Right forelimb (tissue), 1 donor: ENCODE results near the gene TNFRSF14.
"Not testable (repeated sequence)": the region's sequence is repeated elsewhere in the genome, so short reads cannot be mapped to it uniquely, and the experiment has no call there.

Experiments
- DNase-seq: peaks from one replicate; pipeline ENCODE4 v3.0.0-alpha.2; 2018

Gene TNFRSF14

DNA sequence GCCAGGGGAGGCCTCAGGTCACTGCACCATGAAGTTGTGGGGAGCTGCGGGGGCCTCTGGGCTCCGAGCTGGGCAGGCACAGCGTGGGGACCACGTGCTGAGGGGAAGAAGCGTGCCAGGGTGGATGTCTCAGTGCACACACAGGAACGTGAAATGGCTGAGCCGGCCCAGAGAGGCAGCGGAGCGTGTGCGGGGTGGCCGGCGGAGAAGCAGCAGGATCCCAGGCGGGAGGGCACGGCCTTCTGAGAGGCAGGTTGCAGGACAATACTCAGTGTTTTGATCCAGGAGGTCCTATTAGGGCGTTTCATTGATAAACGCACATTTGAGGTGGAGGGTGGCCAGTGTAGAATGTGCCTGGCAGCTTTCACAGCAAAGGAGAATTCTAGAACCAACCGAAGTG, 12.9 kb downstream of the TNFRSF14 start:
- no peak for DNase-seq

DNA sequence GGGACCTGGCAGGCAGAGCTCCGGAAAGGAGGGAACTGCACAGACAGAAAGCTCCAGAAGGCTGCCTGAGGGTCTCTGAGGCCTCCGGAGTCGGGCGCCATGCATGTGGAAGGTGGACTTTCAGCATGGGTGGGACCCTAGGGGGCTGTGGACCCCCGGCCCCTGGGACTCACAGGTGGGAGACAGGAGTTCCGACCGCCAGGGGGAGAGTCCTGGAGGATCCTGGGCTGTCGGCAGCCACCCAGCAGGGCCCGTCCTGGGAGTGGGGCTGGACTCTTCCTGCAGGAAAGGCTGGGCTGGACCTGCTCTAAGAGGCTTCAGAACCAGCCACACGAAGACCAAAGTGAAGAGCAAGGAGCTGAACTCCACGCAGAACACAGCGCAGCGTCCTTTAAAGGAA, 13.5 kb downstream of the TNFRSF14 start:
- not testable (repeated sequence) for DNase-seq

DNA sequence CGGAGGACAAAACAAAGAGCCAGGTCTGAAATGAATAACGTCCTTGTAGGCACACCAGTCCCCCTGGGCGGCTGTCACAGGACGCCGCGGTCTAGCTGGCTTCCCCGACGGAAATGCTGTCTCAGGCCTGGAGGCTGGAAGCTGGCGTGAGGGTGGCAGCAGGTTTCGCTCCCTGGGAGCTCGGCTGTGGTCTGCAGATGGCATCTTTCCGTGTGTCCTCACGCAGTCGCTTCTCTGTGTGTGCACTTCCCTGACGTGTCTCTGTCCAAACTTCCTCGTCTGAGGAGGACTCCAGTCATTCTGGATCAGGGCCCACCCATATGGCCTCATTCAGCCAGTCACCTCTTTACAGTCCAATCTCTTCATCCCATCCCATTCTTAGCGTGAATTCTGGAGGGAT, 14.2 kb downstream of the TNFRSF14 start:
- DNase-seq: no peak

DNA sequence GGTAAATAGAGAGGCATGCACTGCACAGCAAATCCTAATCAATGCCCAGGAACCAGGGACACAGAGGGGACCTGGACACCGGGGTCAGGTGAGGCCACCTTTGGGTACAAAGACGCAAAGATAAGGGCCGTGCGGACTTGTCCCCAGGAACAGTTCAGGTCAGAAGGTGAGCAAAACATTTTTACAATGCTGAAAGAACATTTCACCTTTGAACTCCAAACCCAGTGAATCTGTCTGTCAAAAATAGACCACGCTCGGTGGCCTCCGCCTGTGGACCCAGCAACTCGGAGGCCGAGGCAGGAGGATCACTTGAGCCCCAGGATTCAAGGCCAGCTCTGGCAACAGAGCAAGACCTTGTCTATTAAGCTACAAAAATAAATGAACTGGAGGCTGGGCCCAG, 15.2 kb downstream of the TNFRSF14 start:
- DNase-seq: no peak

DNA sequence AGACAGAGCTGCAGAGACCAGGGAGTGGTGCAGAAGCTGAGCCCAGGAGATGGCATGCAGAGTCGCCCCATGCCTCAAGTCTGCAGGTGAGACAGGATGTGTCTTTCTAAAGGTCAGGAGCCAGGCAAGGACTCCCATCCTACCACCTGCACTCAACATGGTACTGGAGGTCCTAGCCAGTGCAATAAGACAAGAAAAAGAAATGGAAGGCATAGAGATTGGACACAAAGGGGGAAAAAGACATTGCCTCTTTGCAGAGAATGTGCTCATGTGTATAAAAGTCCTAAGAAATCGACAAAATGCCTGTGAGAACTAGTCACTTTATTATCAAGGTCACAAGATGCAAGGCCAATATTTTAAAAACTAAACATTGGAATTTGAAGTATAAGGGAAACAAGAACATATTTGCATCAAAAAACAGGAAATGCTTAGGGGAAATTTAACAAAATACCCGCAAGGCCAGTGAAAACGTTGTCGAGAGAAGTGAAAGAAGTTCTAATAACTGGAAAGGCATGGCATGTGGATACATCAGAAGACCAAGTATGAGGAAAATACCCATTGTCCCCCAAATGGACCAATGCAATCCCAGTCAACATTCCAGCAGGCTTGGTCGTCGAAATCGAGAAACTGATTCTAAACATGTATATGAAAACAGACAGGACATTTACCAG, 17.2 kb downstream of the TNFRSF14 start:
- no peak for DNase-seq

DNA sequence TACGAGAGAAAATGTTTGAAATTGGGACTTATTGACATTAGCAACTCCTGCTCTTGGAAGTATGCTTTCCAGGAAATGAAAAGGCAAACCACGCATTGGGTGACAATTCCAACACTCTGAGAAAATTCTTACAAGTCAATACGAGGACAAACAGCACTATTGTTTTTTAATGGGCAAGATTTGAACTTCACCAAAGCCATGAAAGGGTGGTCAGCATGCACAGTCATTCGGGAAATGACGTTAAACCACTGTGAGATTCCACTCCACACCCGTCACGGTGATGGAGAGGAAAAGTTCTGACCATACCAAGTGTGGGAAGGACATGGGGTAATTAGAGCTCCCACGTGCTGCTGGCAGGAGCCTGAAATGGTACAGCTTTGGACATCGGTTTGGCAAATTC, 18.2 kb downstream of the TNFRSF14 start:
- DNase-seq: no peak

DNA sequence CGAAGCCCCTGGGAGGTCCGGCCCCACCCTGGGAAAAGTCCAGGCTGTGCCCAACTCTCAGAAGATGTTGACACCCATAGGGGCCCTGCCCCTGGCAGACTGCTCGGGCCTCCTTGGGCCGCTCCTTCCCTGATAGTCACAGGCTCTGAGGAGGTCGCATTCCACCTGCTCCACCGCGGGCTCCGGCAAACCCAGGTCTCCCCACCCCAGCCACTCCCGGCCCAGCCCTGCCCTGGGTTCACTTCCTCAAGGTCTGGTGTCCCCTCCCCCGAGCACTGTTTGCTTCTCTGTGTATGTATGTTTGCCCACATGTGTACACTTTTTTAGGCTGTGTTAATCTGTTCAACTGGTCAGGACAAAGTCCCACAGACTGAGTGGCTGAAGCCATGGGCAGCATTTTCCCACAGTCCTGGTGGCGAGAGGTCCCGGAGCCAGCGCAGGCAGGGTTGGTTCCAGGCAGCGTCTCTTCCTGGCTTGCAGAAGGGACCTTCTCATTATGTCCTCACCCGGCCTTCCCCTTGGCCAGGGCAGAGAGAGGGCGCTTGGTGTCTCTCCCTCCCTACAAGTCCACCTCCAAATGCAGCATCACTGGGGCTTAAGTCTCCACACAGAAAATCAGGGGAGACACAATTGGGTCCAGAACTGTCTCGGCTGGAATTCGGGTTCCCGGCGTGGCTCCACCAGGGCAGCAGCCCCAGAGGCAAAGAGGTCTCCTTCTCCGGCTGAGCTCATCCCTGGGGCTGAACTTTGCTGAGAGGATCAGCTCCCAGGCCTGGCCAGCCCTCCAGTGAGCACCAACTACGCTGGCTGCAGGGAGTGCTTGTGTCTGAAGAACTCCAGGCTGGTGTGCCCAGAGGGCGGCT, 19.9 kb downstream of the TNFRSF14 start:
- DNase-seq: peak; percentile 36

DNA sequence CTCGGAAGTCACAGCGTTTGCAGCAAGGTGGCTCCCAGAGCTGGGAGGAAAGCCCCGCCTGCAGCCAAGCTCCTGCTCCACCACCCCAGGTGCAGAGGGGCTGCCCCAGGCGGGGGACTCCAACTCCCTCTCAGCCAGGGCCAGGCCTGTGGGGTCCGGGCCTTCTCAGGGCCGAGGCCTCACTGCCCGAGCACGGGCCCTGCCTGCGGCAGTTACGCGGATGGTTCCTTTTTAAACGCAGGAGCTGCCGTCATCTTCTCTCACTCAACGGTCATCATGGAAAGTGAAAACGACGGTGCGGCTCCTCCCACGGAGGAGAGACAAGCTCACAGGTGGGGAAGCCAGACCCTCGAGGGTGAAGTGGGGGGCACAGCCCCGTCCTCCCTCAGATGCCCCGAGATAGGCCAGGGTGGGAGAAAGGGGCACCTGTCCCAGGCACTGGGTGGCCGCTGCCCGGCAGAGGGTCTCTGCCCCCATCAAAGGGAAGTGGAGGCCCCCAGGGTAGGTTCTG, 21.4 kb downstream of the TNFRSF14 start:
- peak; percentile 34 for DNase-seq

DNA sequence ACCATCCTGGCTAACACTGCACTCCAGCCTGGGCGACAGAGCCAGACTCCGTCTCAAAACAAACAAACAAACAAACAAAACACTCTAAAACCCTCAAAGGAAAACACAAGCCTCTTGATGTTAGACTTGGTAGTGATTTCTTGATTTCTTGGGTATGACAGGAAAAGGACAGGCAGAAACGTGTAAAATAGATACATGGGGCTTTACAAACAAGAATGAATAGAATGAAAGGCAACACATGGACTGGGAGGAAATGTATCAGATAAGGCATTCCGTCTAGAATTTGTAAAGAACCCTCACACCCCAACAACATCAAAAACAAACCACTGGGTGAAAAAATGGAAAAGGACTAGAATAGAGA, 22.6 kb downstream of the TNFRSF14 start:
- no peak for DNase-seq

DNA sequence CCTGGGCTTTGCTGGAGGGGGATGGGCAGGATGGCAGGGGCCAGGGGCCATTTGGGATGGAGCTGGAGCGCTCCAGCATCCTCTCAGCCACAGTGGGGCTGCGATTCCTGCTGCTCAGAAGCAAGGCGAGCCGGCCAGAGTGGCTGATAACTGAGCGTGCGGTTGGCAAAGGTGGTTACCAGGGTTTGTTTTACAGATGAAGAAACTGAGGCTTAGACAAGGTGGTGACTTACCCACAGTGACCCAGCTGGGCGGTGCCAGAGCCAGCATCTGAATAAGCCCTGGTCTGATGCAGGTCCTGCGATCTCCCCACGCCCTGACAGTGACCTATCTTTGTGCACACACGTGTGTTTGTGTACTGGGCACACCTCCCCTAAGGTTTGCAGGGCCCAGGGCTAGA, 24.5 kb downstream of the TNFRSF14 start:
- no peak for DNase-seq

DNA sequence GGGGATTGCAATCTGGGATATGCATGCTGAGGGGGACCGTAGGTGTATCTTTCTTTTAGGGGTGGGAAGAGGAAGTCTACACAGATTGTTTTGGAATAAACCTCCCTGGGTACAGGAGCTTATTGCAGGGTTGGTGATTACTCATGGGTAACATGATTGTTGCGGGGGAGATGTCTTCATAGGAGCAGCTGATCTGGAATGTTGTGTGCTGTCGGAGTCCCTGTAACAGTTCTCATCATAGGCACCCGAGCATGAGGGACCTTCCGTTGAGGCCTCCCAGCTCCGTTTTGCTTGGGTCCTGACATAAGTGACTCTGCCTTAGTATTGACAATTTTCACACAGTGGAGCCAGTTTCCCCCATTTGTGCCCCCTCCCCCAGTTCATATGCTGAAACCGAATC, 26.2 kb downstream of the TNFRSF14 start:
- no peak for DNase-seq

DNA sequence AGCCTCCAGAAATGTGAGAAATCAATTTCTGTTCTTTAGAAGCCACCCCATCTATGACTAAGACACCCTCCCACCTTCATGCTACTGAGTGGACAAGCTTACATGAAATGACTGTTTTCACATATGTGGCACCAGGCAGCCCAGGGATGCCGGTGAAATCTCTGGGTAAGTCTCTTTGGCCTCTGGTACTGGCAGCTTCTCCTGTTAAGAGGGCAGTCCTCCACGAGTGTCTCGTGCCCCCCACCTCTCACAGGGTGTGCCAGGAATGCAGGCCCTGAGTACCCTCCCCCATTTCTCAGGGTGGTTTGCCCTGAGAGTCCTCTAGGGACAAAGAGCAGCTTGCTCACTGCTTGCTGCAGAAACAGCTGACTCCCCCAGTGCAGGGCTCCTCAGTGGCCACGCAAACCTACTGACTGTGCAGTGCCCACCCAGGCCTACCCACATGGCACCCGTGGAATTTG, 27.2 kb downstream of the TNFRSF14 start:
- DNase-seq: peak; percentile 24

DNA sequence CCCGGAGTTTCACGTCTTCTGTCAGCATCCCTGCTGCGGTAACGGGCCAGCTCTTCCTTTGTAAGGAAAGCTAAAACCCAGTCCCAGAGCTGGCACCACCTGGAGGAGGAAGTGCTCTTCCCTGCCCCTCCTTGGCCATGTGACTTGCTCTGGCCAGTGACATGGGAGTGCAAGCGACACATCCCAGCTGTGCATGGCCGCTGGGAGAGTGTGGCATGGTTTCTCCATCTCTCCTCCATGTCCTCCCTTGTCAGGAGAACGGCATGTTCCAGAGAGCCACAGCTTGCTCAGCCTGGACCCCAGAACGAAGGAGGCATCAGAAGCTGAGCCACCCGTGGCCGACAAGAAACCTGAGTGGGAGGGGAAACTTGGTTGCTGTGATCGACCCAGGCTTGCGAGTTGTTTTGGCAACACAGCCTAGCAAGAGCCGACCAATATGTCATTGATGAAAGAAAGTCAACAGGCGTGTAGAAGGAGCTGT, 27.7 kb downstream of the TNFRSF14 start:
- DNase-seq: peak; percentile 30

DNA sequence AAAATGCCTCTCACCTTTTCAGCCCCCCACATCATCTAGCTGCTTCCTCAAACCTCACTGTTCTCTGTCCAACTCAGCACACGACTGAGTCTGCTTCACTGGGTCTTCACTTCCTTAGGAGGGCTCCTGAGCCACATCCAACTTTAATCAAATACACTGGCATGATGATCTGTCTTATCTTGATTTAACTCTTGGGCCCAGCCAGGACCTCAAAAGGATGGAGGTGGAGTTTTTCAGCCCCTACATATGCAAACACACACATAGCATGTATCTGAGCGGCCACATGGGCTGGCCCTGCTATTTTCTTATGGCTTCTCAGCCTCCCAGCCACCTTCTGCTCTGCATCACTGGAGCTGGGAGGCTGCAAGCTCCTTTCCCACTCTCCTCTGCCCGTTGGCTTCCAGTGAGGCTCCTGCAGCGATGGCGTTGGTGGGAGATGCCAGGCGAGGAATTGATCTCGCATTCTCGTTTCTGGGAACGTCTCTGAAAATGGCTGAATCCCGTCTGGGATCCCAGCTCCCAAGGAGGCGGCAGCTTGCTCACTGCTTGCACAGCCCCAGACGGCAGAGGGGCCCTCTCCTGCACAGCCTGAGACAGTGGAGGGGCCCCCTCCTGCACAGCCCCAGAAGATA, 28.6 kb downstream of the TNFRSF14 start:
- peak; percentile 41 for DNase-seq

DNA sequence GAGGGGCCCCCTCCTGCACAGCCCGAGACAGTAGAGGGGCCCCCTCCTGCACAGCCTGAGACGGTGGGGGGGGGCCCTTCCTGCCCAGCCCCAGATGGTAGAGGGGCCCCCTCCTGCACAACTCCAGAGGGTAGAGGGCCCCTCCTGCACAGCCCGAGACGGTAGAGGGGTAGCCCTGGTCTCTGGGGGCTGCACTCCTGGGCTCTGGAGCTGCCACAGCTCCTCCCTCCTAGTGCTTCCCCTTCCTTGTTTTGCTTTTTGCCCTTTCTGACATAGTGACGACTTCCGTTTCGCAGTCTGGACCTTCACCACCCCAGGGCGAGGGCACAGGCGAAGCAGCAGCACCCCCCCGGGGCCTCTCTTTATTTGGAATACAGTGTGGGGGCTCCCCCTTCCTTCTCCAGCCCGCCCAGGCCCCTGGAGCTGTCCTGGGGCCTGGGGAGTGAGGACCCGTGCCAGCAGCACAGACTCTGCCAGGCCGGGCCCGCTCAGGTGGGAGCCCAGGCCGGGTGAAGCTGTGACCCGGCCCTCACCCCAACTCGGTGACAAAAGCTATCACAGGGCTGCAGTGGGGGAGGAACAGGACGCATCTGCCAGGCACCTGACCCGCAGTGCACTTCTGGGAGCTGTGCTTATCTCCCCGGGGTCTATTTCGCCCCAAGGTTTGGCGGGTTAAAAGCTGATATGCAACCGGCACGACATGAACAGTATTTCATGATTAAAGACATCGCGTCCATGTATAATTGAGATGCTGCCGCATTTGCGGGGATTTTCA, 29.3 kb downstream of the TNFRSF14 start:
- peak; percentile 65 for DNase-seq

DNA sequence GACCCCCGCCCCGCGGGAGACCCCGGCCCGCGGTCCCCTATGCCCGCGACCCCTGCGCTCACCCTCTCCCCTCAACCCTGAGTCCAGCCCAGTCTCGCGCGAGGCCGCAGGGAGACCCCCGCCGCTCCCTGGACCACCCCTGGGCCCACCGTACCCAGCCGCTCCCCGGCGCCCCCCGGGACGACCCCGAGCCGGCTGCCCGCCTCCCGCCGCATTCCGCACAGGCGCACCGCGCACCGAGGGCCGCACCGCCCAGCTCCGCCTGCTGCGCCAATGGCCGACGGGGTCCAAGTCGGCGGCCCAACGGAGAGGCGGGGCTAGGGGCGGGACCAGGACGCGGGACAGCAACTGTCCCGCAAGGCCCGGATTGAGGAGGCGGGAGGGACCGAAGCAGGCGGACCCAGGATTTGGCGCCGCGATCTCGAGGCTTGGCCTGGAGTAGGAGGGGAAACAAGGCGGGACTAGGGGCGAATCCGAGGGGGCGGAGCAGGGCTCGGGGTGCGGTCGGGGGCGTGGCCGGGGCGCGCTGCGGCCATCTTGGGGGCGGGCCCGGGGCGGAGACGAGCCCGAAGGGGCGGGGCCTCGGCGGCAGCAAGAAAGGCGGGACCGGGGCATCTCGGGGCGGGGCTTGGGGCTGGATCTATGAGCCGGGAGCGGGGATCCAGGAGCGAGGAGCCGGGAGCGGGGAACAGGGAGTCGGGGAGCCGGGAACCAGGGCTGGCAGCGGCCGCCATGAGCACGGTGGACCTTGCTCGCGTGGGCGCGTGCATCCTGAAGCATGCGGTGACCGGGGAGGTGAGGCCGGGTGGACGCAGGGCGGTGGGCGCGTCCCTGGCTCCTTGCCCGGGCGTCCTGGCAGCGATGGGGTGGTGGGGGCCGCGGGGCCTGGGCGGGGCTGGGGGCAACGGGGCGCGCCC, 30.2 kb downstream of the TNFRSF14 start, which contains the start of gene PRXL2B:
TSS of gene PRXL2B (plus strand) at position 624 of the 917 bp plus-strand sequence. CDS start at position 733, 109 bp downstream.
- peak; percentile 100 for DNase-seq

DNA sequence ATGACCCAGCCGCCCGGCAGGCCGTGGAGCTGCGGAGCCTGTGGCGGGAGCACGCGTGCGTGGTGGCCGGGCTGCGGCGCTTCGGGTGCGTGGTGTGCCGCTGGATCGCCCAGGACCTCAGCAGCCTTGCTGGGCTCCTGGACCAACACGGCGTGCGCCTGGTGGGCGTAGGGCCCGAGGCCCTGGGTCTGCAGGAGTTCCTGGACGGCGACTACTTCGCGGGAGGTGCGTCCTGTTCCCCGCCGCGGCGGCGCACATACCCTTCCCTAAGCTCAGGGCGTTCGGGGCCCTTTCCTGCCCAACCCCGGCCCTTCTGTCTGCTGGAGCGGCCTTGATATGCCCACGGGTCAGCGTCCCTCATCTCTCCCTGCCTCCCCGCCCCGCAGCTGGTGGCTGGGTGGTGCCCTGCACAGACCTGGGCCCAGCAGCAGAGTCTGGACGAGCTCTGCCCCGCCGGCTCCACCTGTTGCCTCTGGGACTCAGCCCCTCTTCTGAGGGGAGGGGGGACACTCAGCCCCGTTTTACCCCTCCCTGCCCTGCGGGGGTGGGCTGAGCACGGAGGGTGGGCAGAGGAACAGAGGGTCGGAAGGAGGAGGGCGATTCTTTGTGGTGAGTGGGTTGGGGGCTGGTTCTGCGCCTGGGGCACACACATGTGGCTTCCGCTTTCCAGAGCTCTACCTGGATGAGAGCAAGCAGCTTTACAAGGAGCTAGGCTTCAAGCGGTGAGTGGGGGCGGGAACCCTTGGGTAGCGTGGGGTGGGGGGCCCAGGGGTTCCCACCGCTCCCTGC, 31.1 kb downstream of the TNFRSF14 start:
- DNase-seq: no peak

DNA sequence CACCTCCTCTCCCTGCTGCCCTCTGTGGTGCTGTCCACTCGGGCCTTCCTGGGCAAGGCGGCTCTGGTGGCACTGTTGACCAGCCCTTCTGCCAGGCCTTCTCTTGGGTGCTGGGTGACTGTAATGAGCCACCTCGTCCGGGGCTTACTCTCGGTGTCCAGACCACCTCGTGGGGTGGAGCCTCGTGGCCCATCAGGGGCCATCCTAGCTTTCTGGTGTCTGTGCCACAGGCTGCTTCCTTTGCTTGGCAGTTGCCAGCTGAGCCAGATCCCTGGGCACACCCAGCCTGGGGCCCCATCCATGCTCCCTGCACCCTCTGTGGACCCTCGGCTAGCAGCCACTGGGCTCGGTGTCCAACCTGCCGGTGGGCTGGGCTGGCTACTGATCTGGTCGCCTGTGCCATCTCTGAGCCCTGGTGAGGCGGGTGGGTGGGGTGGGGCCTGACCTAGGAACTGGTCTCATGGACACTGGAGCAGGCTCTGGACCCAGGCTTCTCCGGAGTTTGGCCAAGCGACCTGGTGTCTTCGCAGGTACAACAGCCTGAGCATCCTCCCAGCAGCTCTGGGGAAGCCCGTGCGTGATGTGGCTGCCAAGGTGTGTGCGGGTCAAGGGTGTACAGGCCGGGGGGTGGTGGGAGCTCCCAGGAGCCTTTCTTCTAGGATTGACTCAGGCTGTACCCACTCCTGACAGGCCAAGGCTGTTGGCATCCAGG, 31.8 kb downstream of the TNFRSF14 start:
- DNase-seq: peak; percentile 41

DNA sequence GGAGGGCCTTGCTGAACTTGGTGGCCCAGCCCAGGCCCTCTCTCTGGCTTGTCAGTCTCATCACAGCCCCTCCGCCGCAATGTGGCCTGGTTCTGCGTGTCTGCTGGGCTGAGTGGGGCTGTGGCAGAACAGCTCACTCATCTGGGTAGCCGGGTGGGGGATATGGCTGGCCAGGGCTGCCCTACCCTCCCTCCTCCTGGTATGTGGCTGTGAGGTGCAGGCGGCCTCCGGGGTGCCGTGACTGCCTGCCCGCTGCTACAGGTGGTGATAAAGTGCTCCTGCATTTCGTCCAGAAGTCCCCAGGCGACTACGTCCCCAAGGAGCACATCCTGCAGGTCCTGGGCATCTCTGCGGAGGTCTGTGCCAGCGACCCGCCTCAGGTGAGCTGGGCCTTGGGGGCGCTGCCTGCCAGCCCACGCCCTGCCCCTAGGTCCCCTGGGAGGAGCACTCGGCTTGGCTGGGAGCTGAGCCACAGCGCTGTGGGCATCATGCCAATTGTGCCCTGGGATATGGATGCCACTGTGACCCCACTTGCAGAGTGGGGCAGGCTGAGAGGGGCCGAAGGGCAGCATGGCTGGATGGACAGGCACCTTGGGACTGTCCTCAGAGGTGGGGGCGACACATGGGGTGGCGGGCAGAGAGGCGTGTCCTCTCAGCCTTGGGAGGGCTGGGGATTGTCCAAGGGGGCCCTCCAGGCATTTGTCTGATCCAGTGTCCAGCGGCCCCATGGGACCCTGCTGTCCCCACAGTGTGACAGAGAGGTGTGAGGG, 32.7 kb downstream of the TNFRSF14 start:
- peak; percentile 42 for DNase-seq
